HEK293 (cell line): ENCODE measurements around the gene EGFLAM.
A peak's percentile ranks its signal among the peaks of the same experiment; 100 is the strongest.

ENCODE experiments used
- CTCF ChIA-PET: fragments of 350-600 bp; formaldehyde crosslinking; extraction: SDS; loops from one replicate; lab custom pipeline; 2021; ENCODE audit warnings: antibody characterized with exemption; lab: Yijun Ruan, JAX
- POLR2A ChIA-PET: fragments of 300-600 bp; formaldehyde crosslinking; extraction: SDS; loops from one replicate; lab custom pipeline; 2020; ENCODE audit warnings: antibody characterized with exemption, inconsistent platforms; lab: Yijun Ruan, JAX
- H3K27ac ChIP-seq: fragments of 200-500 bp; sonication (Bioruptor generic); 2 replicates; pipeline ENCODE4 v1.5.1; 2014; ENCODE audit warnings: low read depth, low read length, control low read depth, inconsistent platforms; ENCODE audit errors: extremely low read depth
- H3K36me3 ChIP-seq, 2 experiments: fragments of 200-500 bp in 1 of 2; sonication (Bioruptor generic) in 1 of 2; 1 replicate in 1 of 2; 2 replicates in 1 of 2; pipeline ENCODE4 v1.5.1; 2014 to 2017; ENCODE audit warnings: inconsistent platforms in 2 of 2, low read length in 2 of 2; ENCODE audit not compliant: control insufficient read depth in 2 of 2, insufficient read depth in 1 of 2
- H3K4me1 ChIP-seq: fragments of 200-500 bp; sonication (Bioruptor generic); 2 replicates; pipeline ENCODE4 v1.5.1; 2014; ENCODE audit warnings: mild to moderate bottlenecking, low read length, inconsistent platforms; ENCODE audit not compliant: control insufficient read depth, insufficient read depth
- H3K4me3 ChIP-seq: 2 replicates; pipeline ENCODE4 v1.5.1; 2011; ENCODE audit warnings: low read depth, mild to moderate bottlenecking, control low read depth, low read length, moderate library complexity
- H3K9me3 ChIP-seq: fragments of 200-500 bp; sonication (Bioruptor generic); 2 replicates; pipeline ENCODE4 v1.5.1; 2014; ENCODE audit warnings: low read depth, low read length, inconsistent platforms; ENCODE audit not compliant: control insufficient read depth, insufficient read depth
- BCL11B ChIP-seq: fragments of 450-650 bp; formaldehyde crosslinking; IDR thresholded peaks from 2 replicates; pipeline ENCODE4 v1.5.1; 2016; ENCODE audit warnings: low read depth, missing biosample characterization, missing genetic modification characterization
- HOXA7 ChIP-seq: sonication (generic); formaldehyde crosslinking; IDR thresholded peaks from 2 replicates; pipeline ENCODE4 v1.8.1; 2022; ENCODE audit warnings: missing genetic modification reagents, borderline replicate concordance
- KLF1 ChIP-seq: fragments of 450-650 bp; formaldehyde crosslinking; IDR thresholded peaks from 2 replicates; pipeline ENCODE4 v1.5.1; 2016; ENCODE audit warnings: missing biosample characterization, missing genetic modification characterization
- MYNN ChIP-seq: fragments of 450-650 bp; formaldehyde crosslinking; IDR thresholded peaks from 2 replicates; pipeline ENCODE4 v1.5.1; 2016; ENCODE audit warnings: missing biosample characterization, missing genetic modification characterization, borderline replicate concordance
- RBAK ChIP-seq: fragments of 450-650 bp; formaldehyde crosslinking; IDR thresholded peaks from 2 replicates; pipeline ENCODE4 v1.5.1; 2016; ENCODE audit warnings: missing biosample characterization, missing genetic modification characterization
- REST ChIP-seq: fragments of 450-650 bp; formaldehyde crosslinking; IDR thresholded peaks from 2 replicates; pipeline ENCODE4 v1.5.1; 2016; ENCODE audit warnings: missing biosample characterization, missing genetic modification characterization
- YY2 ChIP-seq: fragments of 450-650 bp; formaldehyde crosslinking; IDR thresholded peaks from 2 replicates; pipeline ENCODE4 v1.5.1; 2016; ENCODE audit warnings: missing biosample characterization, missing genetic modification characterization
- ZBTB20 ChIP-seq: fragments of 450-650 bp; formaldehyde crosslinking; IDR thresholded peaks from 2 replicates; pipeline ENCODE4 v1.5.1; 2016; ENCODE audit warnings: missing biosample characterization, missing genetic modification characterization
- ZNF132 ChIP-seq: fragments of 450-650 bp; formaldehyde crosslinking; IDR thresholded peaks from 2 replicates; pipeline ENCODE4 v1.5.1; 2017; ENCODE audit warnings: missing biosample characterization, missing genetic modification characterization, borderline replicate concordance
- ZNF148 ChIP-seq: fragments of 450-650 bp; formaldehyde crosslinking; IDR thresholded peaks from 2 replicates; pipeline ENCODE4 v1.5.0; 2017; ENCODE audit warnings: missing biosample characterization, missing genetic modification characterization, borderline replicate concordance
- ZNF16 ChIP-seq: fragments of 450-650 bp; formaldehyde crosslinking; IDR thresholded peaks from 2 replicates; pipeline ENCODE4 v1.5.1; 2016; ENCODE audit warnings: low read depth, missing biosample characterization, missing genetic modification characterization
- ZNF274 ChIP-seq, 2 experiments: fragments of 200-500 bp in 1 of 2; fragments of 450-650 bp in 1 of 2; sonication (Bioruptor generic) in 1 of 2; formaldehyde crosslinking in 1 of 2; IDR thresholded peaks; 2 replicates each; pipeline versions ENCODE4 v1.5.1 to v1.6.1; 2014 to 2016; ENCODE audit warnings: borderline replicate concordance in 1 of 2, inconsistent platforms in 1 of 2, low read length in 1 of 2, missing biosample characterization in 1 of 2, missing genetic modification characterization in 1 of 2
- ZNF280D ChIP-seq: fragments of 450-650 bp; formaldehyde crosslinking; IDR thresholded peaks from 2 replicates; pipeline ENCODE4 v1.5.1; 2016; ENCODE audit warnings: missing biosample characterization, missing genetic modification characterization
- ZNF426 ChIP-seq: fragments of 450-650 bp; formaldehyde crosslinking; IDR thresholded peaks from 2 replicates; pipeline ENCODE4 v1.5.1; 2017; ENCODE audit warnings: missing biosample characterization, missing genetic modification characterization, mild to moderate bottlenecking, inconsistent platforms, moderate library complexity
- ZNF623 ChIP-seq: fragments of 450-650 bp; formaldehyde crosslinking; IDR thresholded peaks from 2 replicates; pipeline ENCODE4 v1.5.1; 2016; ENCODE audit warnings: missing biosample characterization, missing genetic modification characterization
- ZNF707 ChIP-seq: fragments of 450-650 bp; formaldehyde crosslinking; IDR thresholded peaks from 2 replicates; pipeline ENCODE4 v1.5.1; 2016; ENCODE audit warnings: missing biosample characterization, missing genetic modification characterization
- ZSCAN18 ChIP-seq: fragments of 450-650 bp; formaldehyde crosslinking; IDR thresholded peaks from 2 replicates; pipeline ENCODE4 v1.5.1; 2016; ENCODE audit warnings: missing biosample characterization, missing genetic modification characterization
- ZSCAN5A ChIP-seq: fragments of 450-650 bp; formaldehyde crosslinking; IDR thresholded peaks from 2 replicates; pipeline ENCODE4 v1.5.1; 2016; ENCODE audit warnings: missing biosample characterization, missing genetic modification characterization

The EGFLAM gene

GRCh38 chr5:38210676-38211353 is 47.5 kb upstream of the EGFLAM start:
- Histone ChIP-seq H3K4me3 (no peak overlapping the region), H3K4me1 (no peaks in the 10 kb centered on the region), H3K9me3 (no peaks in the 10 kb centered on the region; the same call in 1 of the 2 replicates), H3K27ac (no peak overlapping the region), H3K36me3 (no peaks in the 10 kb centered on the region)
- TF ChIP-seq ZNF426 (no peak), ZNF623 (tag by site-specific recombination) (peak; percentile 81), BCL11B (tag by site-specific recombination) (no peak), REST (tag by site-specific recombination) (peak; percentile 87), ZNF16 (tag by site-specific recombination) (no peak), ZSCAN5A (tag by site-specific recombination) (no peak), KLF1 (0 out of 2 replicates have a peak, but pooled peaks have one; percentile 12)
- CTCF ChIA-PET: interaction anchor here (0.6 to 3.9 kb wide), 12 partner anchors 33 to 1115 kb away, joined by 3 to 25 read pairs (median 4); no protein-coding TSS in a partner anchor
- POLR2A ChIA-PET: no interaction called here

GRCh38 chr5:38211354-38211710 is 47.0 kb upstream of the EGFLAM start:
- H3K27ac ChIP-seq: no peak overlapping the region
- no peaks in the 10 kb centered on the region for H3K36me3 ChIP-seq
- no peaks in the 10 kb centered on the region for H3K4me1 ChIP-seq
- POLR2A ChIA-PET: no interaction called here
- CTCF ChIA-PET: interaction anchor here (0.6 to 3.9 kb wide), 6 partner anchors 141 to 1116 kb away, joined by 3 to 22 read pairs (median 4); no protein-coding TSS in a partner anchor
- H3K9me3 ChIP-seq: no peaks in the 10 kb centered on the region; the same call in 1 of the 2 replicates
- no peak overlapping the region for H3K4me3 ChIP-seq
- TF ChIP-seq YY2 (tag by site-specific recombination) (no peak), ZNF132 (tag by site-specific recombination) (no peak), ZNF707 (tag by site-specific recombination) (no peak), MYNN (tag by site-specific recombination) (no peak), ZNF148 (tag by site-specific recombination) (no peak), ZNF280D (tag by site-specific recombination) (no peak), HOXA7 (CRISPR knock-in tag) (no peak), RBAK (tag by site-specific recombination) (no peak), BCL11B (tag by site-specific recombination) (no peak), ZSCAN18 (tag by site-specific recombination) (no peak), ZBTB20 (tag by site-specific recombination) (no peak), ZNF274 (IDR thresholded peaks at IDR 0.05; ENCODE audit: low read length) (no peak), ZNF274 (tag by site-specific recombination; IDR thresholded peaks at IDR 0.05; ENCODE audit: borderline replicate concordance) (no peak)
